Mesenchymal stem cell (in vitro differentiated cells and primary cell): ENCODE measurements around the gene AUTS2.

Source experiments
- DNase-seq: peaks from one replicate; pipeline ENCODE4 v3.0.0-alpha.2; 2013
- H2AFZ ChIP-seq: one replicate; pipeline ENCODE4 v1.6.1; 2013; ENCODE audit warnings: low read depth, mild to moderate bottlenecking, control low read depth, inconsistent platforms, low read length, moderate library complexity
- H2AK5ac ChIP-seq: 2 replicates; pipeline ENCODE4 v1.6.1; 2013; ENCODE audit warnings: low read length, moderate library complexity, mild to moderate bottlenecking, inconsistent platforms; ENCODE audit not compliant: severe bottlenecking
- H2BK120ac ChIP-seq: one replicate; pipeline ENCODE4 v1.6.1; 2013; ENCODE audit warnings: low read depth, mild to moderate bottlenecking, inconsistent platforms, low read length, moderate library complexity
- H2BK12ac ChIP-seq, 2 experiments: one replicate each; pipeline ENCODE4 v1.6.1; 2013; ENCODE audit warnings: inconsistent platforms in 2 of 2, low read length in 2 of 2, mild to moderate bottlenecking in 2 of 2, moderate library complexity in 2 of 2, control low read depth in 1 of 2
- H2BK15ac ChIP-seq: one replicate; pipeline ENCODE4 v1.6.1; 2013; ENCODE audit warnings: mild to moderate bottlenecking, low read depth, inconsistent platforms; ENCODE audit not compliant: poor library complexity, severe bottlenecking
- H2BK5ac ChIP-seq: 2 replicates; pipeline ENCODE4 v1.6.1; 2013; ENCODE audit warnings: low read depth, mild to moderate bottlenecking, low read length, control low read depth, inconsistent platforms; ENCODE audit not compliant: poor library complexity, severe bottlenecking
- H3K14ac ChIP-seq, 2 experiments: one replicate each; pipeline ENCODE4 v1.6.1; 2013; ENCODE audit warnings: inconsistent platforms in 2 of 2, low read length in 2 of 2, control low read depth in 1 of 2, mild to moderate bottlenecking in 1 of 2, moderate library complexity in 1 of 2
- H3K18ac ChIP-seq, 2 experiments: one replicate each; pipeline ENCODE4 v1.6.1; 2013; ENCODE audit warnings: inconsistent platforms in 2 of 2, low read length in 2 of 2, control low read depth in 1 of 2, low read depth in 1 of 2, mild to moderate bottlenecking in 1 of 2
- H3K23ac ChIP-seq, 2 experiments: one replicate each; pipeline ENCODE4 v1.6.1; 2013; ENCODE audit warnings: inconsistent platforms in 2 of 2, low read length in 2 of 2, mild to moderate bottlenecking in 2 of 2, moderate library complexity in 2 of 2, control low read depth in 1 of 2
- H3K27ac ChIP-seq: 2 replicates; pipeline ENCODE4 v1.5.1; 2013; ENCODE audit warnings: mild to moderate bottlenecking, moderate library complexity, low read length, control low read depth, inconsistent platforms; ENCODE audit not compliant: poor library complexity, severe bottlenecking
- H3K27me3 ChIP-seq, 2 experiments: 2 replicates each; pipeline versions ENCODE4 v1.6.1 to v1.7.0; 2013; ENCODE audit warnings: low read length in 2 of 2, mild to moderate bottlenecking in 2 of 2, moderate library complexity in 2 of 2, control low read depth in 1 of 2, inconsistent platforms in 1 of 2; ENCODE audit not compliant: control insufficient read depth in 1 of 2, insufficient read depth in 1 of 2
- H3K36me3 ChIP-seq, 2 experiments: 2 replicates each; pipeline versions ENCODE4 v1.6.1 to v1.7.0; 2013; ENCODE audit warnings: low read length in 2 of 2, control low read depth in 1 of 2, inconsistent platforms in 1 of 2, low read depth in 1 of 2, mild to moderate bottlenecking in 1 of 2; ENCODE audit not compliant: insufficient read depth in 2 of 2, control insufficient read depth in 1 of 2
- H3K4ac ChIP-seq, 2 experiments: one replicate each; pipeline ENCODE4 v1.6.1; 2013; ENCODE audit warnings: inconsistent platforms in 2 of 2, low read length in 2 of 2, mild to moderate bottlenecking in 2 of 2, moderate library complexity in 2 of 2, control low read depth in 1 of 2, low read depth in 1 of 2
- H3K4me1 ChIP-seq: 2 replicates; pipeline ENCODE4 v1.6.1; 2013; ENCODE audit warnings: low read depth, low read length, control low read depth; ENCODE audit not compliant: control insufficient read depth, insufficient read depth
- H3K4me2 ChIP-seq: 2 replicates; pipeline ENCODE4 v1.6.1; 2013; ENCODE audit warnings: low read length, mild to moderate bottlenecking, inconsistent platforms; ENCODE audit not compliant: poor library complexity, severe bottlenecking
- H3K4me3 ChIP-seq, 2 experiments: 2 replicates each; pipeline versions ENCODE4 v1.5.1 to v1.7.0; 2013; ENCODE audit warnings: low read length in 2 of 2, mild to moderate bottlenecking in 2 of 2, control low read depth in 1 of 2, low read depth in 1 of 2; ENCODE audit not compliant: insufficient read depth in 1 of 2
- H3K79me1 ChIP-seq: replicated peaks from 2 replicates; pipeline ENCODE4 v1.6.1; 2013; ENCODE audit warnings: mild to moderate bottlenecking, control low read depth, low read length, inconsistent platforms; ENCODE audit not compliant: poor library complexity, severe bottlenecking
- H3K9ac ChIP-seq: 2 replicates; pipeline ENCODE4 v1.7.0; 2013; ENCODE audit warnings: mild to moderate bottlenecking, low read length, moderate library complexity
- H3K9me3 ChIP-seq: 2 replicates; pipeline ENCODE4 v1.7.0; 2013; ENCODE audit warnings: mild to moderate bottlenecking, low read length; ENCODE audit not compliant: control insufficient read depth
- H4K8ac ChIP-seq: one replicate; pipeline ENCODE4 v1.6.1; 2013; ENCODE audit warnings: inconsistent platforms, mild to moderate bottlenecking, low read length, moderate library complexity
- H4K91ac ChIP-seq: one replicate; pipeline ENCODE4 v1.6.1; 2013; ENCODE audit warnings: mild to moderate bottlenecking, low read length, inconsistent platforms
- WGBS: methylation state at CpG from one replicate; pipeline ENCODE4 v1.1.7; 2013; ENCODE audit warnings: mixed read lengths; 5-methylcytosine and 5-hydroxymethylcytosine counted together

AUTS2 gene

DNA sequence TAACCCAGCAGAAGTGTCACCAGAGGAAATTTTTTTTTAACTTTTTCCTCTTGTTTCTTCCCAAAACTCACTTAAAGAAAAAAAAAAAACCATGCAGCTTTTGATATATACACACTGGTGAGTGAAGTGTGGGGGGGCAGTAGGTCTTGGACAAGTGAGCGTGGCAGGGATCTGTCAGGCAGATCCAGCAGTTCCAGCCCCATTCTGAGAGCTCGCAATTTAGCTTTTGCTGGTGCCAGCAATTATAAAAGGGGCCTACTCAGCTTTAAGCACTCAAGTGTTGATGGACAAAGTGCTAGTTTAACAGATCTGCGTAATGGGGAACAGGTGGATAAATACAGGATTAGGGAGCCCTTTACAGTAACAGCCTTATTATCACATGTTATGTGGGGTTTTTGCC is 914.5 kb downstream of the AUTS2 start:
- H4K91ac ChIP-seq: no peak overlapping the region
- no peak overlapping the region for H3K4me2 ChIP-seq
- DNase-seq: no peak
- H2AFZ ChIP-seq: no peak overlapping the region
- H2BK15ac ChIP-seq: no peak overlapping the region
- H2AK5ac ChIP-seq: no peak overlapping the region
- H3K23ac ChIP-seq: no peak overlapping the region
- no peak overlapping the region for H4K8ac ChIP-seq
- no peaks in the 10 kb centered on the region for H3K4me1 ChIP-seq
- H3K9me3 ChIP-seq: peaks cover 3% of the 10 kb centered on the region
- no peak overlapping the region for H3K9ac ChIP-seq
- 69% methylated on average over 3 of the region's 3 CpGs for WGBS
- H3K4ac ChIP-seq: no peak overlapping the region
- no peaks in the 10 kb centered on the region for H3K27me3 ChIP-seq
- H2BK120ac ChIP-seq: no peak overlapping the region
- H2BK5ac ChIP-seq: no peak overlapping the region
- no peak overlapping the region for H3K14ac ChIP-seq
- no peak overlapping the region for H2BK12ac ChIP-seq
- H3K18ac ChIP-seq: no peak overlapping the region
- H3K27ac ChIP-seq: no peak overlapping the region
- H3K36me3 ChIP-seq: no peaks in the 10 kb centered on the region
- H3K4me3 ChIP-seq: no peak overlapping the region
- H3K79me1 ChIP-seq: no peaks in the 10 kb centered on the region

DNA sequence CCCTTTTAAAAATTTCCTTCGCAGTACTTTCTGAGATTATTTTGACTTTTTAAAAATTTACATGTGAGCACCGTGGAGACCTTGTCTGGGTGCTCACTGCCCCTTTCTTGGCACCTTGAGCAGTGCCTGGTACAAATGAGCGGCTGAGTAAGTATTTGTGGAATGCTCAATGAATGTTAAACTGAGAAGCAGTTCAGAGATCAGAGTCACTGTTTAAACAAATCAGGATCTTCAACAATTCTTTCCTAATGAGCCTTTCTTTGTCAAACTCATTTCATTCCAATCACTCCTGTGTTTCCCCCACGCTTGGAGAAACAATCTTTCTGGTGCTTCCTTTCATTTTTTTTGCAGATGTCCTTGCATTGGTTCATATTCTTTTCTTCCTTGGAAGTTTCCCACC is 922.3 kb downstream of the AUTS2 start:
- peaks cover 3% of the 10 kb centered on the region for H3K4me1 ChIP-seq
- H3K14ac ChIP-seq: no peak overlapping the region
- no peak overlapping the region for H2BK120ac ChIP-seq
- no peak overlapping the region for H2BK5ac ChIP-seq
- no peaks in the 10 kb centered on the region for H3K27me3 ChIP-seq
- H3K27ac ChIP-seq: no peak overlapping the region
- no peak overlapping the region for H4K91ac ChIP-seq
- H2AFZ ChIP-seq: no peak overlapping the region
- no peaks in the 10 kb centered on the region for H3K79me1 ChIP-seq
- H3K4me2 ChIP-seq: no peak overlapping the region
- no peak overlapping the region for H2BK15ac ChIP-seq
- no peak overlapping the region for H3K9ac ChIP-seq
- no peak overlapping the region for H2AK5ac ChIP-seq
- H2BK12ac ChIP-seq: no peak overlapping the region
- no peak overlapping the region for H4K8ac ChIP-seq
- H3K23ac ChIP-seq: no peak overlapping the region
- no peaks in the 10 kb centered on the region for H3K9me3 ChIP-seq
- no peak overlapping the region for H3K4me3 ChIP-seq
- no peak overlapping the region for H3K18ac ChIP-seq
- 54% methylated on average over 3 of the region's 4 CpGs for WGBS
- DNase-seq: no peak
- no peak overlapping the region for H3K4ac ChIP-seq
- no peaks in the 10 kb centered on the region for H3K36me3 ChIP-seq

- no peak overlapping the region for H2BK12ac ChIP-seq
- H3K4me3 ChIP-seq: no peak overlapping the region
- no peak overlapping the region for H2BK120ac ChIP-seq
- no peak overlapping the region for H3K23ac ChIP-seq
- no peak overlapping the region for H3K9ac ChIP-seq
- H3K4me2 ChIP-seq: no peak overlapping the region
- peaks cover 3% of the 10 kb centered on the region for H3K4me1 ChIP-seq
- H3K18ac ChIP-seq: no peak overlapping the region
- DNase-seq: no peak
- H3K14ac ChIP-seq: no peak overlapping the region
- H2AK5ac ChIP-seq: no peak overlapping the region
- no peak overlapping the region for H2BK15ac ChIP-seq
- no peak overlapping the region for H4K91ac ChIP-seq
- H3K9me3 ChIP-seq: no peaks in the 10 kb centered on the region
- H4K8ac ChIP-seq: no peak overlapping the region
- H3K79me1 ChIP-seq: no peaks in the 10 kb centered on the region
- H3K27me3 ChIP-seq: no peaks in the 10 kb centered on the region
- H2AFZ ChIP-seq: no peak overlapping the region
- no peak overlapping the region for H3K27ac ChIP-seq
- H3K4ac ChIP-seq: no peak overlapping the region
- WGBS: 92% methylated on average over 7 of the region's 8 CpGs
- H3K36me3 ChIP-seq: no peaks in the 10 kb centered on the region
- H2BK5ac ChIP-seq: no peak overlapping the region
Measured at GRCh38 chr7:70523249-70523988, 925.1 kb downstream of the AUTS2 start.

DNA sequence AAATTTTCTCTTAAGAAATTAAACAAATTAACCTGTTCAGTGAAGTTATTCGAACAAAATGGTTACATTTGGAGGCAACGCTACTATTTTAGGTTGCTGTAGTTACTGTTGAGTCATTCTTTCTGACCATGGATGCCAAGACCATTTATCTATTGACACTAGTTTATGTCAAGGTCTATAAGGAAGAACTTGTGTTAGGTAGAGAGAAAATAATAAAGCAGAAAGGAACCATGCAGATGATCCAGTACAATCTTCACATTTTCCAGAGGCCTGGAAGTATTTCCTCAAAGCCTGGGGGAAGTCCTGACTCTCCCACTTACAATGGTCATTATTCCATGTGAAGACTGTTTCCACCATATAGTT is 925.7 kb downstream of the AUTS2 start:
- no peaks in the 10 kb centered on the region for H3K79me1 ChIP-seq
- H4K91ac ChIP-seq: no peak overlapping the region
- DNase-seq: no peak
- H3K9me3 ChIP-seq: no peaks in the 10 kb centered on the region
- no peak overlapping the region for H3K9ac ChIP-seq
- H3K36me3 ChIP-seq: no peaks in the 10 kb centered on the region
- no peak overlapping the region for H4K8ac ChIP-seq
- no peak overlapping the region for H2BK120ac ChIP-seq
- no peak overlapping the region for H3K4me3 ChIP-seq
- H3K27me3 ChIP-seq: peaks cover 0 to 3% of the 10 kb centered on the region in 2 experiments
- H2BK5ac ChIP-seq: no peak overlapping the region
- H3K4ac ChIP-seq: no peak overlapping the region
- no peak overlapping the region for H3K27ac ChIP-seq
- H3K4me2 ChIP-seq: no peak overlapping the region
- no peak overlapping the region for H2AK5ac ChIP-seq
- H2AFZ ChIP-seq: no peak overlapping the region
- no peak overlapping the region for H3K18ac ChIP-seq
- no peak overlapping the region for H3K23ac ChIP-seq
- H3K14ac ChIP-seq: no peak overlapping the region
- H3K4me1 ChIP-seq: peaks cover 3% of the 10 kb centered on the region
- 85% methylated on average over 2 of the region's 2 CpGs for WGBS
- H2BK15ac ChIP-seq: no peak overlapping the region
- no peak overlapping the region for H2BK12ac ChIP-seq
